ENCODE data around the gene HOXD1.

The HOXD1 gene

DNA sequence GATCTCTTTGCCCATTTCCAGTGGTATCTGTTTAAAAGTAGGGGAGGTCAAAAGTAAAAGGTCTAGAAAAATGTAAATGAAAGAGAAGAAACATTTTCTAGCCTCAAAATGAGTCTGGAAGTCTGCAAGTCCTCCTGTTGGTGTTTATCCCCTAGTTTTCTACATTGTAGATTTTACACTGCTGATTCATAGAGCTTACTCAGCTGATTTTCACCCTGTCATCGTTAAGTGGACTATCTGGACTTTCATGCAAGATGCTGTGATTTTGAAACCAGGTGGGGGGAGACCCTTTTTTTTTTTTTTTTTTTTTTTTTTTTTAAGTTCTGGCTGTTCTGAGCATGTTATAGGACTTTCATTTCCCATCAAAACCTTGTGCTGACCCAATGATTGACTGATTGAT is 21.1 kb upstream of the HOXD1 start:
- DNase-seq: no peak

DNA sequence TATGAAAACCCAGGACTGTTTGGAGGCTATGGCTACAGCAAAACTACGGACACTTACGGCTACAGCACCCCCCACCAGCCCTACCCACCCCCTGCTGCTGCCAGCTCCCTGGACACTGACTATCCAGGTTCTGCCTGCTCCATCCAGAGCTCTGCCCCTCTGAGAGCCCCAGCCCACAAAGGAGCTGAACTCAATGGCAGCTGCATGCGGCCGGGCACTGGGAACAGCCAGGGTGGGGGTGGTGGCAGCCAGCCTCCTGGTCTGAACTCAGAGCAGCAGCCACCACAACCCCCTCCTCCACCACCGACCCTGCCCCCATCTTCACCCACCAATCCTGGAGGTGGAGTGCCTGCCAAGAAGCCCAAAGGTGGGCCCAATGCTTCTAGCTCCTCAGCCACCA is 19.3 kb upstream of the HOXD1 start:
- no peak for DNase-seq

DNA sequence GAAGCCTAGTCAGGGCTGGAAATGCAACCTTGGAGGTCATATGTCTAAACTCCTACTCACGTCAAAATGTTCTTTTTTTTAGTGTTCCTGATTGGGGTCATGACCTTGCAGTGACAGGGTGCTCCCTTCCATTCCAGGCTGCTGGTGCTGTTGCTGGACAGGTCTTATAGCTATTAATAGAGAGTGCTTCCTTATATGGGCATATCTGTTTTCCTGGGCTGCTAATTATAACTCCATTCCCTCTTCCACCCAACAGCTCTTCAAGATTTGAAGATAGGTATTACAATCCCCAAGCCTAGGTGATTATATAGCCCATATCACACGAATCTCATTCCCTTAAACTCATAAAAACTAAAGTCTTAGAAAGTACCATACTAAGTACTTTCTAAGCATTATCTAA is 18.8 kb upstream of the HOXD1 start:
- DNase-seq: no peak

DNA sequence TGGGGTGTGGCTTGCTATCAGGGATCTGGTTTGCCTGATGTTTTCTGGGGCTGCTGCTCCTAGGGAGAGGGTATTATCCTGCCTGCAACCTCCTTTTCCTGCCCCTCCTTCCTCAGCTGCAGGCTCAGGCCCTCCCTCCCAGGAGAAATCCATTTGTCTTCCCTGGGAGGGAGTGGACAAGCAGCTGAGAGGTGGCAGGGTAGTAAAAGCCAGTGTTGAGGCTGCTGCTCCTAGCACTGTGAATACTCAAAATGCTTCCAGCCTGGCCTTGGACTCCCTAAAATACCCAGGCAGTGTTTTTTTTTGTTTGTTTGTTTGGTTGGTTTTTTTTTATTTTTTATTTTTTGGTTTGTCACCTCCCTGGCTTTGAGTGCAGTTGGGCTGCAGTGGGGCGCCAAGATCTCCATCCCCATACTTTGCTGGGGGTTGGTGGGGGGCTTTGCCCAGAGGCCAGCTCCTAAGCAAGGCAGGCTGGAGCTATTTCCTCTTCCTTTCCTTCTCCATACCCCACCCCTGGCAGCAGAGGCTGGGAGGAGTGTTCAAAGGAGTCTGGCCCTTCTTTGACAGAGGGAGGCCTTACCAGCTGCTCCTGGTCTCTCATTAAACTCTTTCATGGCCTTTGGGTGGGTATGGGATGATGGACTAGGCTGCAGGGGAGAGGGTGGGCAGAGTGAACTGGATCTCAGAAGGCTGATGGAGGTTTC is 17.7 kb upstream of the HOXD1 start:
- DNase-seq: no peak

DNA sequence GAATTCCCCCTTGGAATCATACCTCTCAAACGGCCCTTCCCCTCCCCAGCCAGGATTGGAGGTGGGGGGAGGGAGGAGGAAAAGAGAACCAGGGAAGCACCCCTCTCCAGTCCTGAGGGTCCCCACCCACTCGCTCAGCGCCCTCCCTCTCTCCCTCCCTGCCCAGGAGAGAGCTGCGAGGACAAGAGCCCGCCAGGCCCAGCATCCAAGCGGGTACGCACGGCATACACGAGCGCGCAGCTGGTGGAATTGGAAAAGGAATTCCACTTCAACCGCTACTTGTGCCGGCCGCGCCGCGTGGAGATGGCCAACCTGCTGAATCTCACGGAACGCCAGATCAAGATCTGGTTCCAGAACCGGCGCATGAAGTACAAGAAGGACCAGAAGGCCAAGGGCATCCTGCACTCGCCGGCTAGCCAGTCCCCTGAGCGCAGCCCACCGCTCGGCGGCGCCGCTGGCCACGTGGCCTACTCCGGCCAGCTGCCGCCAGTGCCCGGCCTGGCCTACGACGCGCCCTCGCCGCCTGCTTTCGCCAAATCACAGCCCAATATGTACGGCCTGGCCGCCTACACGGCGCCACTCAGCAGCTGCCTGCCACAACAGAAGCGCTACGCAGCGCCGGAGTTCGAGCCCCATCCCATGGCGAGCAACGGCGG is 17.0 kb upstream of the HOXD1 start:
- no peak for DNase-seq

DNA sequence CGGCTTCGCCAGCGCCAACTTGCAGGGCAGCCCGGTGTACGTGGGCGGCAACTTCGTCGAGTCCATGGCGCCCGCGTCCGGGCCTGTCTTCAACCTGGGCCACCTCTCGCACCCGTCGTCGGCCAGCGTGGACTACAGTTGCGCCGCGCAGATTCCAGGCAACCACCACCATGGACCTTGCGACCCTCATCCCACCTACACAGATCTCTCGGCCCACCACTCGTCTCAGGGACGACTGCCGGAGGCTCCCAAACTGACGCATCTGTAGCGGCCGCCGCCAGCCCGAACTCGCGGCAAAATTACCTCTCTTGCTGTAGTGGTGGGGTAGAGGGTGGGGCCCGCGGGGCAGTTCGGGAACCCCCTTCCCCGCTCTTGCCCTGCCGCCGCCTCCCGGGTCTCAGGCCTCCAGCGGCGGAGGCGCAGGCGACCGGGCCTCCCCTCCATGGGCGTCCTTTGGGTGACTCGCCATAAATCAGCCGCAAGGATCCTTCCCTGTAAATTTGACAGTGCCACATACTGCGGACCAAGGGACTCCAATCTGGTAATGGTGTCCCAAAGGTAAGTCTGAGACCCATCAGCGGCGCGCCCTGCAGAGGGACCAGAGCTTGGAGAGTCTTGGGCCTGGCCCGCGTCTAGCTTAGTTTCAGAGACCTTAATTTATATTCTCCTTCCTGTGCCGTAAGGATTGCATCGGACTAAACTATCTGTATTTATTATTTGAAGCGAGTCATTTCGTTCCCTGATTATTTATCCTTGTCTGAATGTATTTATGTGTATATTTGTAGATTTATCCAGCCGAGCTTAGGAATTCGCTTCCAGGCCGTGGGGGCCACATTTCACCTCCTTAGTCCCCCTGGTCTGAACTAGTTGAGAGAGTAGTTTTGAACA is 16.2 kb upstream of the HOXD1 start:
- DNase-seq: no peak

DNA sequence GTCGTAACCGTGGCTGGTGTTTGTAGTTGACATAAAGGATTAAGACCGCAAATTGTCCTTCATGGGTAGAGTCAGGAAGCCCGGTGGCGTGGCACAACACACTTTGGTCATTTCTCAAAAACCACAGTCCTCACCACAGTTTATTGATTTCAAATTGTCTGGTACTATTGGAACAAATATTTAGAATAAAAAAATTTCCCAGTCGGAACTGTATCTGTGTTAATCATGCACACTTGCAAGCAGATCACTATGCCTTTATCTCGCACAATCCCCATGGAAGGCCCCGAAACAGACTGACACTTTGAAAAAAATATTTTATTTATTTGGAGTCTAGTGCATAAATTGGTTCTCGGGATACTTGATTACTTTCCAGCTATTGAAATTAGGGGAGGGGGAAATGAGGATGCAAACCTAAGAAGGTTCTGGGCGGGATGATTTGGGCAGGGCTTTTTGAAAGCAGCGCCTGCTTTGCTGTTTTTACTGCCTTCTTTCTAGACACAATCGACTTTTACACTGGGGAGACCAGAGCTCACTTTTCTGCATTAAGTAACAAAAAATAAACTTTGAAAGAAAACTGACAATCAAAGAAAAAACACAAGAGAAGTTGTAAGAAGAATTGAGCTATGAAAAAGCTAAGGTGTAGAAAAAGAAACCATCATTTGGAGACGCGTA is 15.4 kb upstream of the HOXD1 start:
- no peak for DNase-seq

DNA sequence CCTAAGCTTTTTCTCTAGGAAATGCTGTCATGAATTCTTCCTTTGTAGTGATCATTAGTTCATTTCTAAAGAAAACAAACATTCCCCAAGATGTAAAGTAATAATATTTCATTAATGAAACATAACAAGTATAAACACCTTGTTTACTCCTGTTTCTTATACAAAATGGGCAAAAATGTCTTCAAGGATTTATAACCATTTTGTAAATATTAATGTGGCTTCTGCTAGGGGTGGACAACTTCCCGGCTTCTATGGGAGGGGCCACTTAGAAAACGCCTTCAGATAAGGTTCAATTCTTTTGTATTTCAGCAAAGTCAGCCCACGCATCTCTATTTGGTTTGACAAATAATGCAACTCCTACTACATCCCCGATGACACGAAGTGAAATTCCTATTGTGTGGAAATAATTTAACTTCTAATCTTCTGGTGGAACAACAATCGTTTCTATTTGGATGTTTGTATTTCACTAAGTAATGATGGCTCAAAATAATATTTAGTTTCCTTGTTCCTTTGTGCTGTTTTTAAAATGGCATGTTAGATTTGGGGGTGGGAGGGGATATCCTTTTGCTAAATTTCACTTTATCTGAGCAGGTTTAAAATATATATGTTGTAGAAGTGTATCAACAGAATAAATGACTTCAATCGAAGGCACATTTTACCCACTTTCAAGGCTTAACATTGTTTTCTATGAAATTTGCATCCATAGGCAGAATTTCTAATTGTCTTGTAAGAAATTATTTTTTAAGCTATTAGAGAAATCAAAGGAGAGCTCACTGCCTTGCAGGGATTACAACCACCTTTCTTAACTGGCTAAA is 14.7 kb upstream of the HOXD1 start:
- no peak for DNase-seq

DNA sequence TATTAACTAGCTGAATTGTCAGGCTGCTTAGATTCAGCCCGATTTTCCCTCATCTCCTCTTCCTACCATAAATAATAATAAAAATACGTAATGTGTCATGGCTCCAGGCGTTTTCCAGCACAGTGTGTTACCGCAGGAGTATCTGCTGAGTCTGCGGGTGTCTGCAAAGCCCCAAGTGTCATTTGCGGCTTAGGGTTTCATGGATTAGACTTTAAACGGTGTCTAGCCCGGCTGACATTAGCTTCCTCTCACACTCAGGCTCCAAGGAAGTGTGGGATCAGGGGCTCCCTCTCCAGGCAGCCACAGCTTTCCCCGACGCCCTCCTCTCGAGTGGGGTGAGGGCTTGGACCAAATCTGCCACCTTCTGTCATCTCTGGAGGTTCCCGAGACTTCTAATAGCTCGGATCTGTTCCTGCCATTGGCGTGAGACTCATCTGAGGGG is 14.1 kb upstream of the HOXD1 start:
- no peak for DNase-seq

DNA sequence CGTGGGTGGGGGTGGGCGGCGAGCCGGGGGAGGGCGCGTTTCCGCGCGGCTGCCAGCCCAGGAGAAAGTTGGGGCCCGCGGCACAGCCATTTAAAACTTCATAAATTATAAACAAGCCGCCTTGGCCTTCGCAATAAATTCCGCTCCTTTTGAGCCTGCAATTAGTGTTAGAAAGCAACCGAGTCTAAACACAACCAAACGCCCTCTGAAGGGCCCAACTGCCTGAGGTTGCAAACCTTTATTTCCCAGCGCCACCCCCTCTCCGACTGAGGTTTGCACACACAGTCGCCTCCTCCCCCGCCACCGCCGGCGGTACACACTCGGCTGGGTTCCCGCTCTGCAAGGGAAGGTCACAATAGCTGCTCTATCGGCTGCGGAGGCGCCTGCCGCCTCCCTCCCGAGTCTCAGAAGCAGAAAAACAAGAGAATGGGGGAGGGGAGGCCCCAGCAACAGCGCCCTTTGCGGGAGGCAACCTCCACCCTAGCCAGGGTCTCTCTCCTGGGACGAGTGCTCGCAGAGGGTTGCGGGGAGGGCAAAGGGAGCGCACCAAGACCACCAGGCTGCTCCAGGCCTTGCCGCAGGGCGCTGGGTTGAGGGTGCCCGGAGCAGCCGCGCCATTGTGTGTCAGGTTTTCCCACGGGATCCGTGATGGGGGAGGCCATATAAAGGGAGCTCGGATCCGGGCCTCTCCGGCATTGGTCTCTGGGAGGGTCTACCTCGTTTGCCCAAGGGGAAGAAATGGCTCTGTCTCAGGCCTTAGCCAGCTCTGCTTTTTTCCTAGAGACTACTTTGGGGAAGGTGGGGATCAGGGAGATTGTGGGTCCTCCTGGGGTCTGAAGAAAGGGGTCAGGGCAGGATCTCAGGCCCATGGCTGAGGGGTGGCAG is 13.4 kb upstream of the HOXD1 start:
- DNase-seq: no peak

DNA sequence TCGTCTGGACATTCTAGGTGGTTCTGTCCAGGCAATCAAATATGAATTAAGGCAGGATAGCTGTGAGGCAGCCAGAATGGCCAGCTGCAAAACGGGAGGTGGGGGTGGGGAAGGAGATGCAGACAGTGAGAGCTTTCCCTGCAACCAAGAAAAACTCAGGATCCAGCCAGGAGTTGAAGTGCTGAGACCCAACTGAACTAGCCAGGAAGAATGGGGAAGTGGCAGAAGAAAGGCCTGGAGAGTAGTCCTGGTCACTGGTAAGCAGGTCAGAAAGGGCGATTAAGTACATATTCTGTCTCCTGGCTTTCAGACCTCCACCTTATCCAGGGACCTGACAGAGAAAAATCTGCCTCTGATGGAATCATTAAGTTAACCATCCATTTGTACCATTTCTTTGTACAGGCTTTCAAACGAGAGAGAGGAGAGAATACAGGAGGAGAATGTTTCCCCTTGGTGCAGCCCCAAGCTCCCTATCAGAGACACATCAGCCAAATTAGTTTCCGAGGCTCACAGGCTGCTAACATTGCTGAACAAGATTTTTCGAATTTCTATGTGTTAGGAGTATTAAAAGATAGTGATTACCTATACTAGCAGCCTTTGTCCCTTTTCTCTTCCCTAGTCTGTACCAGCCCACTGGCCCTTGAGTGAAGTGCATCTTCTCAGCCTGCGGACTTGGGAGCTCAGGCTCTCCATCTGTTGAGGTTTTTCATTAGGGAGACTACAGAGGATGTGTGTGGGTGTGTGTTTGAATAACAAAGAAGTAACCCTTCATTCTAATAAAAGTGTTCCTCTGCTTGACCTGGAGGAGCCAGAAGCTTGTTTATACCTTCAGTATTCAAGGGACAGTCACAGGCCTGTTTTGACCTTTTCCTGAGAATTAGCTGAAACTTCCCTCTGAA is 12.5 kb upstream of the HOXD1 start:
- DNase-seq: no peak

DNA sequence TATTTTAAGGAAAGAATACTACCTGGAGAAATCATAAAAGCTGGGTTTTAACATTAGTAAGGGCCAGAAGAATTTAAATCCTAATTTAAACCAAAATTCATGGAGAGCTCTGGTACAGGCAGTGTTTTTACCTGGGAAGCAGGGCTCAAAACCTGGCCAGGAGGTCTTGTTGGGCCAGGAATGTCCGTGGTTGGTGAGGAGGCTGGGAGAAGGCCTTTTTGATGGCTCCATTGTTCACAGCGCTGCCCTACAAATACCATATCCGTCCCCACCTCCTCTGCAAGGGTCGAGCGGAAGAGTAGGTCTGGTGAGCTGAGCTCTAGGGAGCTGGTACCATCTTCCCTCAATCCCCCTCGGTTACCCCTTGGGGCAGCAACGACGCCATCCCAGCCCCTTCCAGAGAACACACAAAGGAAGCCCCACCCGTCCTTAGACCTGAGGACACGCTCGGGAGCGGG is 10.9 kb upstream of the HOXD1 start:
- no peak for DNase-seq

DNA sequence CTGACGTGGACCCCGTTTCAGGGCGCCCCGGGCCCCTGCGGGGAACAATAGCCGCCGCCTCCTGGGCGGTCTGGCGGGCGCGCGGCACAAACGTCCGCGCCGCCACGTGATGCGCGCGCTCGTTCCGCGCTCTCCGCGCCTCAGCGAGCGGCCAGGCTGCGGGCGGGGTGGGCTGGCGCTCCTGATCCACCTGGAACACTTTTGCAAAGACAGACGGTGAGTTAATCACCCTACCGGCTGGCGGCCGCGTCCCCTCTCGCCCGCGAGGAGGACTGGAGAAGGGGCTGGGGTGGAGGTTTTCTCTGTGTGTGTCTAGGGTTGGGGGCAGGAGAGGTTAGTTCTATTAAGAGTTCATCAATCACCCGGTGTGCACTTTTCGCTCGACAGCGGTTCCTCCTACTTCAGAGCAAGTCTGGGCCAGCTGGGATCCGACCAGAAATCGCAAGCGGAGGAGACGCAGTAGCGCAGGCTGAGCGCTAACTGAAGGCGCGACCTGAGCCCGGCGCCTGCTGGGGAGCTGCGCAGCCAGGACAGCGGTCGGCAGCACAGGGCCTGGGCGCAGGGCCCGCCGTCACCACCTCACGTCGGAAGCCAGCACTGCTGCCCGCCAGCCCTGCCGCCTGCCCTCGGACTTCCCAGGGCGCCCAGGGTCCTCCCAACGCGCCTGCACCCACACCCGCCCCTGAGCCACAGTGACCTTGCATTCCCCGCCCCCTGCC is 10.3 kb upstream of the HOXD1 start:
- DNase-seq: no peak

DNA sequence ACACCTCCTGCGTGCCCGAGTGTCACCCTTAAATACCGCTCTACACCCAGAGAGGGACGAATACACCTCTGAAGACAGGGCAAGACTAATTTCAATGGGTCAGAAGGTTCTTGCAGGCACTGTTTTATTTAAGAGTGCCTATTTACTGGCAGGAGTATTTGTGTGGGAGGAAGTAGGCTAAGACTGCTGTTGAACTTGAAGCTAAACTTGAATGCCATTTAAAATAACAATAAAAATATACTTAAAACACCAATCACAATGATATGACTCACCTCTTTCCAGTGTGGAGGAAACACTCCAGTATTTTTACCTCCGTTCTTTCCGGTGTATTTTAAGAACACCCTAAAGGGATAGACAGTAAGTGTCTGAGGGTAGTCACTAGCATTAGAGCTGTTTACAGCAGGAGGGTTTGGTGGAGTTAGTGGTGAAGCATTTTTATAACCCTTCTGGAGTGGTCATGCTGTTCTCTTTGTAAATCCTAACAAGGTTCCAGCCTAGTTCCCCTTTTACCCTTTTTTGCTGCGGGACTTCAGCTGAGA is 9.6 kb upstream of the HOXD1 start:
- no peak for DNase-seq

DNA sequence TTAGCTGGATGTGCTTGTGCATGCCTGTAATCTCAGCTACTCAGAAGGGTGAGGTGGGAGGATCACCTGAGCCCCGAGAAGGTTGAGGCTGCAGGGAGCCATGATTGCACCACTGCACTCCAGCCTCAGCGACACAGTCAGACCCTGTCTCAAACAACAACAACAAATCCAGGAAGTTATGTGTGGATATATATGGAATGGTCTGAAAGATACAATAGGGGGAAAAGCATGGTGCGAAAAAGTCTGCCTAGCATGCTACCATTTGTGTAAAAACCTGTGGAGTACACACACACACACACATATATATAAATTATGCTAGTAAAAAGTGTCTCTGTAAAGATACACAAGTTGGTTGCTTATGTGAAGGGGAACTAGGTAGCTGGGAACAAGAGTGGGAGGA is 6.9 kb upstream of the HOXD1 start:
- DNase-seq: no peak

DNA sequence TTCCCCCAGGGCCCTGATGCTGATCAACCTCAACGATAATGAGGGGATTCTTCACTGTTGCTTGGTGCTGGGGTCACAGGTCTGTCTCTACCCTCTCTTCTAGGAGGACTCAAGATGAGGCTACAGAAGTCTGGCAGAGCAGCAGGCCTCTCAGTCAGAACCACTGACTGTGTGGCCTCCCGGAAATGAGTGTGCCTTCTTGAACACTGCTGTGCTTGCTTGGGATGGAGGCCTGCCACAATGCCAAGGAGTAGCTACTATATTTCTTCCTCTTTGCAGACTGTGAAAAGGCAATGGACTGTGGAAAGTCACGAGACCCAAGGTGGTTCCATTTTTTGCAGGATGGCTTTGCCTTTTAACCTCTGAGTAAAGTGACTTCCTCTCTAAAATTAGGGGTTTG is 5.8 kb upstream of the HOXD1 start:
- no peak for DNase-seq

DNA sequence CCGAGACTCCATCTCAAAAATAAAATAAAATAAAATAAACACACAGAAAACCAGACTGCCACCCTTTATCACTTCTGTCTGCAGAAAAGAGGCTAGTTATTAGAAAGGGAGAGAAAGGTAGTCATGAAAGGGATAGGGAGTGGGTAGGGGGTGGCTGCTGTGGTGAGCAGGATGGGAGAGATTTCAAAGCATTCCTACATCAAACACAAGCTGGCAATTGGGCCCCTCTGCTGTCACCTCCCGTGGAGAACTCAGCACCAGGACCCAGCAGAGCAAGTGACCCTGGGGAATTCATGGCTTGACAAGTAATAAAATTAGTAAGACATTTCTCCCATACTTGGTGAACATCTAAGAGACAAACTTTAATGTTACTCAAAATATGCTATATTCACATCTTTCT is 3.7 kb upstream of the HOXD1 start:
- DNase-seq: no peak

DNA sequence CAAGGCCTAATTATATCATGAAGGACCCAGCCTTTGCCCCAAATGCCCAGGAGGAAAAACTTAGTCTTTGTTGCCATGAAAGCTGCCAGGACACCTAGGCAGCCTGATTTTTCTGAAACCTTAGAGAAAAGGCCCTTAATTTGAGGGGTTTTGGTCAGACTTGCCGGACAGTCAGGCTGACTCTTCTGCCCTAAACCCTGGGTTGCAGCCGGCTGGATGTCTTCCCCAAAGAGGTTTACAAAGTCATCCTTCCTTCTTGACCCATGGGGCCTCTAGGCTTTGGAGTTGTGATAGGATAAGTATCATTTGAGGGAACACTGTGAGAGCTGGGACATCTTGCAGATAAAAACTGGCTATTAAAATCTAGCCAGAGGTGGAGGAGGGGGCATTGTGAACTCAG is 2.4 kb upstream of the HOXD1 start:
- no peak for DNase-seq

DNA sequence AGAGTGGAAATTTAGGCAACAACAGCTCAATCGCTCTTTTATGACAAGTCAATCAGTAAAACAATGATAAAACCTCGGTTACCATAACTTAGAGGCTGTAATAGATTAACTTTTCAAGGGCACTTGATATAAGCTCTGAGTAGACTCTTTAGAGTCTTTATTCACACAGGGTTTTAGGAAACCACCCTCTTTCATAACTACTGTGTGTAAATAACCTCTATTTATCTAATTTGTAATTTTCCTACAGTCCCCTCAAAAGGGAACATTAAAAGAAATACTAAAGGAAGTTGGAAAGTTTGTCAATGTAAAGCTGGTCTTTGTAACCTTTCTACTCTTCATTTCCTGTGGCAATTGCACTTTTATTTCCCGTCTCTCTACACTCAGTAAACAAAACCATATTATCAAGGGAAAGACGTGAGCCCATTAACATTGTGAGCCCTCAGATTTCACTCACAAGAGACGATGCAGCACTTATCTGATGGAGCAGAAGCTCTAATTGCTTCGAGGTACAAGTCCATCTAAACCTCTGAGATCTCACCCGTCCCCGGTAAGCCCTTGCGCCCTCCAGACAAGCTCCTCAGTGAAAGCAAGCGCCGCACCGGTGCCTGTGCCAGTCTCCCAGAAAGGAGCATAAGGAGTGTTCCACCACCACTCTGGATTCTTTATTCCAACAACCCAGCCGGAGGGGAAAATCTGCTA is 1.1 kb upstream of the HOXD1 start:
- DNase-seq: no peak
